Frontal cortex (tissue), 4 donors: ENCODE results near the gene MFSD12. TPM values are rescaled to one million over a fixed set of nuclear protein-coding genes. Genes with fewer than 3 reads are reported as not detected.
A peak's percentile ranks its signal among the peaks of the same experiment; 100 is the strongest.

ENCODE experiments used
- DNase-seq, 2 donors: peaks; one replicate each; pipeline ENCODE4 v3.0.0; 2012; ENCODE audit warnings: low spot score in 2 of 2
- FAIRE-seq: peaks from 2 replicates; lab custom pipeline; 2012; peaks lifted over from hg19 to GRCh38; lab: Jason Lieb, UNC
- total RNA-seq: library from RNA; depleted of rRNA; stranded (reverse); fragments of >200 nt; gene quantifications from one replicate; pipeline ENCODE4 v1.2.3, GENCODE V29; 2014
- donor health status: control.
- donor health status: control.
- donor health status: control.

The MFSD12 gene
- total RNA-seq, 1 donor from 2014 or later: 35.9 TPM

DNA sequence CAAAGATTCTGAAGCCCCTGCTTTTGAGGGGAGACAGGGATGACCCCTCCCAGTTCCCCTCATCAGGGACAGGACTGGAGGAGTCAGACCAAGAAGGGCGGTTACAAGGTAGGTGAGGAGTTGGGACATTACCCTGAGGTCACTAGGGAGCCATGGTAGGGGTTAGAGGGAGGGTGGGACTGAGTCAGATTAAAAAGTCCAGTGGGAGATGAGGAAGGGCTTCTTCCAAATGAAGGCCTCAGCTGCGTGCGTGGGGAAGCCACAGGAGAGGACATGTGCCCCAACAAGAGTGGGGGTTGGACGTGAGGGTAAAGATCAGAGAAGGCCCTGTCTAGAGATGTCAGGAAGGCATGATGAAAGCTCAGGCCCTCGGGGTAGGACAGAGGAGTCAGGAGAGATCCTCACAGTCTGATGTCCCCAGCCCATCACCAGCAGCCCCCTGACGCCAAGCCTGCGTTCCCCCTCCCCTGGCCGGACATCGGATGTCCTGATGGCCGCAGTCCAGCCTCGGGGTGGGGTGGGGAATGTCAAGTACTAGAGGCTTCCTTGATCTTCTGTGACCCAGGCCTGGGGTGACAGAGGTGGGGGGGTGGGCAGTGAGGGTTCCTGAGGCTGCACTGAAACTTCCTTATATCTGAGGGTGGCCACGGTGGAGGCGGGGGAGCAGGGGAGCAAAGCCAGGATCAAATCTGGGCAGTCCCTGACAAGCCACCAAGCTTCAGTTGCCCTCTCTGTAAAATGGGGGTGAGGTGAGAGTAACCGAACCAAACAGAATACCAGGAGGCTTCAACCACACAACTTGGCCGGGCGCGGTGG is 6.5 kb upstream of the MFSD12 start:
- FAIRE-seq: no peak
- DNase-seq: no peak

- no peak for FAIRE-seq
Observed at GRCh38 chr19:3556978-3557460, 367 bp downstream of the MFSD12 start.

GRCh38 chr19:3556423-3556977 is 886 bp downstream of the MFSD12 start:
- FAIRE-seq: no peak
- peak in 1 of 2 donors; percentile 49 for DNase-seq

More at GRCh38 chr19:3556978-3557460, 367 bp downstream of the MFSD12 start:
- peak in 1 of 2 donors; percentile 74 for DNase-seq

- FAIRE-seq (no peak), DNase-seq (peak in 1 of 2 donors; percentile 27)
Observed at GRCh38 chr19:3555653-3556422, 1.5 kb downstream of the MFSD12 start.

GRCh38 chr19:3554254-3555083 is 2.9 kb downstream of the MFSD12 start:
- no peak for DNase-seq
- FAIRE-seq: no peak

GRCh38 chr19:3551792-3552095 is 5.6 kb downstream of the MFSD12 start:
- DNase-seq (no peak), FAIRE-seq (no peak)

DNA sequence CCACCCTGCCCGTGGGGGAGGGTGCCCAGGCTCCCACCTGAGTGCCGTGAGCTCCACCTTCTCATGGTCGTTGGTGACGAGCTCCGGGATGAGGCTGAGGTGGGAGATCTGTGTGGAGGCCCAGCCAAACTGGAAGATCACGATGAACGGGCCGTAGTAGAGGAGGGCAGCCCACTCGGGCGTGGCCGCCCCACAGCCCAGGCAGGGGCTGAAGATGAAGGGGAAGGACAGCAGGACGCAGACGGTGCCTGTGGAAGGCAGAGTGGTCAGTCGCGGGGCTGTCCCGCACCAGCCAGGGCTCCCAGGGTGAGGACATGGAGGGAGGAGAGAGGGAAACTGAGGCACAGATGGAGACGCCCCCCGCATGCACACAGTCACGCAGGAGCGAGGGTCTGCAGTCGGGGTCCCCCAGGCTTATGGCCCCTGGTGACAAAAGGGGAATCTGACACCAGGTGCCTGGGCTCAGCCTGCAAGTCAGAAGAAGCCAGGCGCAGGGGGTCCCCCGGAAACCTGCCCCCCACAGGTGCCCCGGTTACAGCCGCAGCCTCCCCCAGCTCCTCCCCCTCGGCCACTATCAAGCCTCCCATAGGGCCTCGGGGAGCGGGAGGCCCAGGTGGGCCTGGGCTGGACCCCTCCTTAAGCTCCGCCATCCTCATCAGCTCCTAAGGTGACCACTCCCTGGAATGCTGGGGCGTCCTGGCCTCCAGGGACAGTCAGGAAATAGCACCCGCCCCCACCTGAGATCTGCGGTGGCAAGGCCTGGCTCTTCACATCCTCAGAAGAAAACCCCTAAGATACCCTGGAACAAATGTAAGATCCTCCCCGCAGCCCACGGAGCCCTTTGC is 6.2 kb downstream of the MFSD12 start:
- DNase-seq: no peak
- no peak for FAIRE-seq

DNA sequence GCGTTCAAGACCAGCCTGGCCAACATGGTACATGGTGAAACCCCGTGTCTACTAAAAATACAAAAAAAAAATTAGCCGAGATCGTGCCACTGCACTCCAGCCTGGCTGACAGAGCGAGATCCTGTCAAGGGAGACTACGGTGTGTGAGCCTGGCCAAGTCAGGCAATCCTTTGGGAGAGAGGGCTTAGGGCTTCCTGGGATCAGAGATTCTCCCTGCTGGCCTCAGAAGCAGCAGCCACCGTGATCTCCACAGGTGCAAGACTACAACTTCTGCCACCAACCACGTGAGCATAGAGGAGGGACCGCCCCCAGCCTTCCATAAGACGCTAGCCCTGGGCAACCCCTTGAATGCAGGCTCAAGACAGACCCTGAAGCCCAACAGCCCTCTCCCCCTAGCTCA is 7.6 kb downstream of the MFSD12 start:
- FAIRE-seq (no peak), DNase-seq (no peak)

- DNase-seq (no peak), FAIRE-seq (no peak)
Observed at GRCh38 chr19:3548606-3549005, 8.8 kb downstream of the MFSD12 start.

DNA sequence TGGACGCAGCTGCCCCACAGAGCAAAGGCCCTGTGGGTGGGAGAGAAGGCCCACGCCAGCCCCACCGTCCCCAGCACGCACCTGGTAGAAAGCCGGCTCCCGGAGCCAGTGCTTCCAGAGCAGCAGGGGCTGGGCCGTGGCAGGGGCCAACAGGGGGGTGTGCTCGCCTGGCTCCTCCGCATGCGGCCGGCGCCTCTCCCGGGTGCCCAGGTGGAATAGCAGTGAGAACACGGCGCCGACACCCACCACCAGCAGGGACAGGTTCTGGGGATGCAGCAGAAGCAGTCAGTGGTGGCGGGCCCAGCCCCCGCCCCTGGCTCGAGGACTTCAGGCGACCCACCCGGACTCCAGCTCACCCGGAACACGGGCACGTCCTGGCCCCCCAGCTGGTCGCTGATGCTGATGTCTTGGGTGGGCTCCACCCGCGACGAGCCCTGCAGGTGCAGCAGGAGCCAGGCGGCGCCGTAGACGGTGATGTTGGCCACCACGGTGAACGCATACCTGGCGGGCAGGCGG is 9.6 kb downstream of the MFSD12 start:
- FAIRE-seq (no peak), DNase-seq (no peak)

DNA sequence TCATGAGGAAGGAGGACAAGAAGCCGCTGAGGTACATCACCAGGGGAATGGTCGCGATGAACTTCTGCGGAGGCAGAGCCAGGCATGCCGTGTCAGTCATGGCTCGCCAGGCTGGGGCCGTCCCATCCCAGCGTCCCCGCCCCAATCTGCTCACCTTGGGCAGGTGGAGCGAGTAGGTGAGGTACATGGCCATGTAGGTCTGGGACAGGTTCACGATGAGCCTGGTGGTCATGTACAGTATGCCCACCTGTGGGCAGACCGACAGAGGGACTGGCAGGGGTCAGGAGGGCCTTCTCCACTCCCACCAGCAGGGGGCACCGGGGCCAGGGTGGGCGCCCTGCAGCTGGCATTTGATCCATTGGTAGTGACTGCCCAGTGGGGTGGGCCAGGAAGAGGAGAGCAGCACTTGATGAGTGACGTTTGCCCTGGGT is 10.1 kb downstream of the MFSD12 start:
- FAIRE-seq: no peak
- DNase-seq: no peak

GRCh38 chr19:3546119-3546518 is 11.3 kb downstream of the MFSD12 start:
- FAIRE-seq (no peak), DNase-seq (no peak)

DNA sequence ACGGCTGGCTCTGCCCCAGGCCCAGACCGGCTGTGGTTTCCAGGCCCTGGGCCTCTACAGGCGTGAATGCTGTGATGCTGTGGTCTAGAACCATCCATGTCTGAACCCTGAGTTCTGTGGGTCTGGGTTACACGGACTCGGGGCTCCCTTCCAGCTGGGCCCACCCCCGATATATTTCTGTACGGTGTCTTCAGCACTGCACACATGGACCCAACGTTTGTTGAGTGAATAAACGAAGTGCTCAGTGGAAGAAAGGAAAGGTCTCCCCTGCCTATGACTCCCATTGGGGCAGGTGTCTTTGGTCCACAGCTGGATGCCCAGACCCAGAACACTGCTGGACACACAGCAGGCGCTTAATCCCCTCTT is 11.7 kb downstream of the MFSD12 start:
- no peak for DNase-seq
- no peak for FAIRE-seq

DNA sequence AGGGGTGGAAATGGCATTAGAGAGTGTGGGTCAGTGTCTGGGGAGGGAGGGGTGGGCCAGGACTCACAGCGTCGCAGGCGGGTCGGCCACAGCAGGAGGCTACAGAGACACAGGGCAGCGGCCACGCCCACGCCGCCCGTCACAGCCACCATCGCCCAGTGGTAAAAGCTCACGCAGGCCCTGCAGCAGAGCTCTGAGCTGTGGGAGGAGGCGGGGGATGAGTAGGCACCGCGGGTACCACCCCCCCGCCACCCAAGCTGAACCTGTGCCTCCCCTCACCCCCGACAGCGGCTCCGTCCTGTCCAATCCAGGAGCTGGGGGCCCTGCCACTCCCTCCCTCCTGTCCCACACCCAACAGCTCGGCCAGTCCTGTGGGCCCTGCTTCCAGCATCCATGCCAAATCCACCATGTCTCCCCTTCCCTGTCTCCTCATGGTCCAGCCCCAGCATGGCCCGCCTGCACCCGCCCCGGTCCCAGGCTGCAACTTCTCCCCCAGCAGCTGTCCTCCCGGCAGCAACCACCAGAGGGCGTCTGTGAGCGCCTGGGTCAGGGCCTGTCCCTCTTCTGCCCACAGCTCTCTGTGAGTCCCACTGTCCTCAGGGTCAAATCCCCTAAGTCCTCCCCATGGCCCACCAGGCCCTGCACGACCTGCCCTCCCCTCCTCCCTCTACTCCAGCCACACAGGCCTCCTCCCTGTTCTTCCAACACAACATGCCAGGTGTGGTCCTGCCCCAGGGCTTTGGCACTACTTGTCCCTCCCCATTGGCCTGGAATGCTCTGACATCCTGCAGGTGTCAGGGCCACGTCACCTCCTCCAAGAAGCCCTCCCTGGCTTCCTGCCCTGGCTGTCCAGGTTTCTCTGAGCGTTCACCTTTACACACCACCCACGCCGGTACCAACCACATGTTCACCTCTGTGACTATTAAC is 12.4 kb downstream of the MFSD12 start:
- FAIRE-seq (no peak), DNase-seq (peak; percentile 83 to 85)

DNA sequence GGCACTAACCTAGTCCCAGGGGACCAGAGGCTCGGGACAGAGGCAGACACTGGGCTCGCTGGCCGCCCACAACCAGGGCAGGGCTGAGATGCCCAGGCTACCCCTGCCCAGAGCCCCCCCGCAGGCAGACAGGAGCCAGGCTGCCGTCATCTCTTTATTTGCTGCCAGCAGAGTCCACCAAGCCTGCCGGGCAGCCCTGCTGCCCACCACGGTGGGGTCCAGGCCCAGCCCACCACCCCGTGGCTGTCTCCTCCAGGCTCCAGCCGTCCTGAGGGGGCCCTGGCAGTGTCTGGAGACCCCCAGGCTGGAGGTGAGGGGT is 13.4 kb downstream of the MFSD12 start:
- FAIRE-seq (no peak), DNase-seq (no peak)

DNA sequence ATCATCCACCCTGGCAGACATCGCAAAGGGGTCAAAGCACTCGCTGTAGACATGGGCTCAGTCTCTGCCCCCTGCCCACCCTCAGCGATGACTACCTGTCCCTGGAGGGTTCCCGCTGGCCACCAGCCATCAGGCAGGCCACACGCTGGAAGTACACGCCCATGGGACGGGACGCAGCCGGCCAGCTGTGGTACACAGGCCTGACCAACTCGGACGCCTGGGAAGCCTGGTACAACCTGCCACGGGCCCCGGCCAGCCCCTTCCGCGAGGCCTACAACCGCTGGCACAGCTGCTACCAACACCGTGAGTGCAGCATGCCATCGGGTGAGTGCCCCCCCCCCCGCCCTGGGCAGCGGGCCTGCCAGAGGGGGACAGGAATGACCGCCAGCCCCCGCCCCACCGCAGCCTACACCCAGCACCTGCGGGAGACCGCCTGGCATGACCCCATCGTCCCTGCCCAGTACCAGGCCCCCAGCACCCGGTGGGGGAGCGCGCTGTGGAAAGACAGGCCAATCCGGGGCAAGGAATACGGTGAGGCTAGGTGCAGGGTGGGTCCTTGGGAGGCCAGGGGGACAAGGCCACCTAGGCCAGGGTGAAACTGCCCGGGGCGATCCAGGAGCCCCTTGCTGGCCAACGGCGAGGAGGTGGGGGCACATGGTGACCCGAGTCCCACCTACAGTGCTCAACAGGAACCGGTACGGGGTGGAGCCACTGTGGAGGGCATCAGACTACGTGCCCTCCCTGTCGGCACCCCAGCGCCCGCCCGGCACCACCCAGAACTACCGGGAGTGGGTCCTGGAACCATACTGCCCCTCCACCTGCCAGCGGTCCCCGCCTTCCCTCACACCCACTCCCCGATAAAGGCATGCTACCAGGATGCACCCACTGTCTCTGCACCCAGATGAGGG is 14.0 kb downstream of the MFSD12 start:
- DNase-seq (no peak), FAIRE-seq (no peak)

DNA sequence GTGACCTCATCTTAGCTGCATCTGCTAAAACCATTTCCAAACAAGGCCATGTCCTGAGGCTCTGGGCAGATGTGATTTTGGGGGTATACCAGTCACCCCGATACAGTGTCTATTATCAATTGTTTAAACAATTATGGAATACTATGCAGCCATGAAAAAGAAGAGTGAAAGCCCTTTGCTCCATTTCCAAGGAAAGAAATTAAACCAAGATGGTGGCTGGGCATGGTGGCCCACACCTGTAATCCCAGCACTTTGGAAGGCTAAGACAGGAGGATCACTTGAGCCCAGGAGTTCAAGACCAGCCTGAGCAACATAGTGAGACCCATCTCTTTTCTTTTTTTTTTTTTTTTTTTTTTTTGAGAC is 17.6 kb downstream of the MFSD12 start:
- FAIRE-seq (no peak), DNase-seq (no peak)
